HG02588 (cell line): Measurements from ENCODE around the gene YIF1B.
"Not testable (repeated sequence)": the region's sequence is repeated elsewhere in the genome, so short reads cannot be mapped to it uniquely, and the experiment has no call there.

Experiments used
- ATAC-seq: cut with Tn5 transposase; IDR thresholded peaks from one replicate; pipeline ENCODE4 v1.9.1; 2021; ENCODE audit warnings: mild to moderate bottlenecking, moderate library complexity; ENCODE audit not compliant: unreplicated experiment

The YIF1B gene

GRCh38 chr19:38277969-38278680, 37.6 kb downstream of the YIF1B start:
- no peak for ATAC-seq

GRCh38 chr19:38277549-38277948, 38.2 kb downstream of the YIF1B start:
- no peak for ATAC-seq

GRCh38 chr19:38276942-38277517, 38.7 kb downstream of the YIF1B start:
- no peak for ATAC-seq

GRCh38 chr19:38274739-38275138, 41.0 kb downstream of the YIF1B start:
- ATAC-seq = no peak

- ATAC-seq = no peak
Observed at GRCh38 chr19:38273499-38273898, 42.2 kb downstream of the YIF1B start.

- ATAC-seq = no peak
Observed at GRCh38 chr19:38270587-38271167, 45.1 kb downstream of the YIF1B start.

GRCh38 chr19:38268539-38268938, 47.2 kb downstream of the YIF1B start:
- no peak for ATAC-seq

- ATAC-seq = no peak
Observed at GRCh38 chr19:38267761-38268483, 47.8 kb downstream of the YIF1B start.

- no peak for ATAC-seq
Observed at GRCh38 chr19:38266981-38267597, 48.7 kb downstream of the YIF1B start.

- no peak for ATAC-seq
Observed at GRCh38 chr19:38265921-38266429, 49.8 kb downstream of the YIF1B start.

GRCh38 chr19:38265213-38265861, 50.4 kb downstream of the YIF1B start:
- no peak for ATAC-seq

GRCh38 chr19:38264486-38265212, 51.1 kb downstream of the YIF1B start, which contains the start of gene SPINT2:
TSS of gene SPINT2 (plus strand) at chr19:38264573. CDS start at chr19:38264893, 320 bp downstream.
- ATAC-seq = no peak

GRCh38 chr19:38263689-38264485, 51.9 kb downstream of the YIF1B start:
- ATAC-seq = no peak

- ATAC-seq = no peak
Observed at GRCh38 chr19:38262585-38263268, 53.0 kb downstream of the YIF1B start.

- ATAC-seq = not testable (repeated sequence)
Observed at GRCh38 chr19:38261942-38262341, 53.8 kb downstream of the YIF1B start.

- ATAC-seq = no peak
Observed at GRCh38 chr19:38255383-38256014, 60.2 kb downstream of the YIF1B start.

- ATAC-seq = no peak
Observed at GRCh38 chr19:38253788-38254187, 62.0 kb downstream of the YIF1B start.
